GM21529 (cell line): ENCODE data around the gene PCDHB15.
"Not testable (repeated sequence)": the region's sequence is repeated elsewhere in the genome, so short reads cannot be mapped to it uniquely, and the experiment has no call there.

Experiments
- ATAC-seq: cut with Tn5 transposase; IDR thresholded peaks from one replicate; pipeline ENCODE4 v1.9.1; 2021; ENCODE audit not compliant: unreplicated experiment

Gene PCDHB15

DNA sequence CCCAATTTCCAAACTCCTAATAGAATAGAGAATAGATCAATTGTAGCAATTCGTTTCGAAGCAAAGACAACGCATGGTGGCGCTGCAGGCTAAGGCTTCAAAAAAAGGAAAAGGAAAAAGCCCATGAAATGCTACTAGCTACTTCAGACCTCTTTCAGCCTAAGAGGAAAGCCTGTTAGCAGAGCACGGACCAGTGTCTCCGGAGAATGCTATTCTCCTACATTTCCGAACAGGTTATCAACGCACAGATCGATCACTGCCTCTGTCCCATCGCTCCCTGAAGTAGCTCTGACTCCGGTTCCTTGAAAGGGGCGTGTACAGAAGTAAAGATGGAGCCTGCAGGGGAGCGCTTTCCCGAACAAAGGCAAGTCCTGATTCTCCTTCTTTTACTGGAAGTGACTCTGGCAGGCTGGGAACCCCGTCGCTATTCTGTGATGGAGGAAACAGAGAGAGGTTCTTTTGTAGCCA, at the start of gene PCDHB15:
PCDHB15 (plus strand) TSS at position 146 of the 468 bp plus-strand sequence; CDS start at position 330, 184 bp downstream.
- no peak for ATAC-seq

DNA sequence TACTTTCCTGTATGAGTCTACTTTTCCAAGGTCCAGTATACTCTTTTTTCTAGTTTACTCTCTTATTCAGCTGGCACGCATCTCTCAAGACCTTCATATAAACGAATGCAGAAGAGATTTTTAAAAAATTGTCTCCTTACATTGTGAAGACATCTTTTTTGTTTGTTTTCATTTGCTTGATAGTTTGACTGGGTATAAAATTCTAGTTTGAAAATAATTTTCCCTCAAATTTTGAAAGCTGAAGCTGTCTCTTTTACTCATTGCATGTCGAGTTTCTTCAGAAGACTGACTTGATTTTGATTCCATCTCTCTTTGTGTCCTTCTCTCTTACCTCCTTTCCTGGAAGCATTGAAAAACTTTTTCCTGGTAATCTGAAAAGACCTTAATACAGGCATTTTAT, 48.8 kb upstream of the PCDHB15 start:
- no peak for ATAC-seq

DNA sequence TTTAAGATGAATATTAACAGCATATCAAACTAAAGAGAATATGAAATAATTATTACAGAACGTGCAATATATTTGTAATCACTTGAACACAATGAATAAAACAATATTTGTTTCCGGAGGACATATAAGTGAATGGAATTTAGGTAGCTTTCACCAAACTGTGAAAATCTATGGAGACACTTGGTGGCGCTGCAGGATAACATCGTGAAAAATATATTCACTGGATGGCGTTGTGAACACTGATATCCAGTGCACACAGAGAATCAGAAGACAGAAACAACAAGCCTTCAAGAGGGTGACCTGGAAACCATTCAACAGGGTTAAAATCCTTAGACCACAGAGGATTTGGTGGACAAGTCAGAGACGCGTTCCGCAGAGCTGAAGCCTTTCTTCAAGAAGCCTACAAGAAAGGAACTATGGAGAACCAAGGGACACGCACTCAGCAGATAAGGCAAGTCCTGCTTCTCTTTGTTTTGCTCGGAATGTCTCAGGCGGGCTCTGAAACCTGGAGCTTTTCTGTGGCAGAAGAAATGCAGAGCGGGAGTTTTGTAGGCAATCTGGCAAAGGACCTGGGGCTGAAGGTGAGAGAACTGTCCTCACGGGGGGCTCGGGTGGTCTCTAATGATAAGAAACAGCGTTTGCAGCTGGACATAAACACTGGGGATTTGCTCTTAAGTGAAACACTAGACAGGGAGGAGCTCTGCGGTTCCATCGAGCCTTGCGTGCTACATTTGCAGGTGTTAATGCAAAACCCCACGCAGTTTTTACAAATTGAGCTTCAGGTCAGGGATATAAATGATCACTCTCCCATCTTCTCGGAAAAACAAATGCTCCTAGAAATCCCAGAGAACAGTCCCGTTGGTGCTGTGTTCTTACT, 45.6 kb upstream of the PCDHB15 start, which contains the start of gene PCDHB11:
PCDHB11 (plus strand) TSS at position 269 of the 877 bp plus-strand sequence; CDS start at position 417, 148 bp downstream.
- no peak for ATAC-seq

DNA sequence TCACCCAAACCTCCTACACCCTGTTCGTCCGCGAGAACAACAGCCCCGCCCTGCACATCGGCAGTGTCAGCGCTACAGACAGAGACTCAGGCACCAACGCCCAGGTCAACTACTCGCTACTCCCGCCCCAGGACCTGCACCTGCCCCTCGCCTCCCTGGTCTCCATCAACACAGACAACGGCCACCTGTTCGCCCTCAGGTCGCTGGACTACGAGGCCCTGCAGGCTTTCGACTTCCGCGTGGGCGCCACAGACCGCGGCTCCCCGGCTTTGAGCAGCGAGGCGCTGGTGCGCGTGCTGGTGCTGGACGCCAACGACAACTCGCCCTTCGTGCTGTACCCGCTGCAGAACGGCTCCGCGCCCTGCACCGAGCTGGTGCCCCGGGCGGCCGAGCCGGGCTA, 44.1 kb upstream of the PCDHB15 start:
- ATAC-seq = not testable (repeated sequence)

DNA sequence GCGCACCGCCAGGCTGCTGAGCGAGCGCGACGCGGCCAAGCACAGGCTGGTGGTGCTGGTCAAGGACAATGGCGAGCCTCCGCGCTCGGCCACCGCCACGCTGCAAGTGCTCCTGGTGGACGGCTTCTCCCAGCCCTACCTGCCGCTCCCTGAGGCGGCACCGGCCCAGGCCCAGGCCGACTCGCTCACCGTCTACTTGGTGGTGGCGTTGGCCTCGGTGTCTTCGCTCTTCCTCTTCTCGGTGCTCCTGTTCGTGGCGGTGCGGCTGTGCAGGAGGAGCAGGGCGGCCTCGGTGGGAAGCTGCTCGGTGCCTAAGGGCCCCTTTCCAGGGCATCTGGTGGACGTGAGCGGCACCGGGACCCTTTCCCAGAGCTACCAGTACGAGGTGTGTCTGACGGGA, 43.5 kb upstream of the PCDHB15 start:
- not testable (repeated sequence) for ATAC-seq

DNA sequence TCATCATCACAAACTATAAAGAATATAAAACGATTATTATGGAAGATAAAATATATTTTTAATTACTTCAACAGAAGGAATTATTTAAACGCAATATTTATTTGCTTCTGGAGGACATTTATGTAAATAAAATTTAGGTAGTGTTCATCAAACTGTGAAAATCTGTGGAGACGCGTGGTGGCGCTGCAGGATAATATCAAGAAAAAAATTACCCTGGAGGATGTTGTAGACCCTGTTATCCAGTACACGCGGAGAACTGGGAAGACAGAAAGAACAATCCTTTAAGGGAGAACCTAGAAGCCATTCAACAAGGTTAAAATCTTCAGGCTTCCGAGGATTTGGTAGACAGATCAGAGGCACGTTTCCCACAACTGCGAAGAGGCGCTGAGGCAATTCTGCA, 36.7 kb upstream of the PCDHB15 start, which contains the start of gene PCDHB12:
PCDHB12 (plus strand) TSS at position 242 of the 400 bp plus-strand sequence. CDS start 189 bp downstream, outside the sequence.
- no peak for ATAC-seq

DNA sequence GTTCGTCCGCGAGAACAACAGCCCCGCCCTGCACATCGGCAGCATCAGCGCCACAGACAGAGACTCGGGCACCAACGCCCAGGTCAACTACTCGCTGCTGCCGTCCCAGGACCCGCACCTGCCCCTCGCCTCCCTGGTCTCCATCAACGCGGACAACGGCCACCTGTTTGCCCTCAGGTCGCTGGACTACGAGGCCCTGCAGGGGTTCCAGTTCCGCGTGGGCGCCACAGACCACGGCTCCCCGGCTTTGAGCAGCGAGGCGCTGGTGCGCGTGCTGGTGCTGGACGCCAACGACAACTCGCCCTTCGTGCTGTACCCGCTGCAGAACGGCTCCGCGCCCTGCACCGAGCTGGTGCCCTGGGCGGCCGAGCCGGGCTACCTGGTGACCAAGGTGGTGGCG, 34.9 kb upstream of the PCDHB15 start:
- ATAC-seq = not testable (repeated sequence)

DNA sequence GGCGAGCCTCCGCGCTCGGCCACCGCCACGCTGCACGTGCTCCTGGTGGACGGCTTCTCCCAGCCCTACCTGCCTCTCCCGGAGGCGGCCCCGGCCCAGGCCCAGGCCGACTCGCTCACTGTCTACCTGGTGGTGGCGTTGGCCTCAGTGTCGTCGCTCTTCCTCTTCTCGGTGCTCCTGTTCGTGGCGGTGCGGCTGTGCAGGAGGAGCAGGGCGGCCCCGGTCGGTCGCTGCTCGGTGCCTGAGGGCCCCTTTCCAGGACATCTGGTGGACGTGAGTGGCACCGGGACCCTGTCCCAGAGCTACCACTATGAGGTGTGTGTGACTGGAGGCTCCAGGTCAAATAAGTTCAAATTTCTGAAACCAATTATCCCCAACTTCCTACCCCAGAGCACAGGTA, 34.3 kb upstream of the PCDHB15 start:
- not testable (repeated sequence) for ATAC-seq

DNA sequence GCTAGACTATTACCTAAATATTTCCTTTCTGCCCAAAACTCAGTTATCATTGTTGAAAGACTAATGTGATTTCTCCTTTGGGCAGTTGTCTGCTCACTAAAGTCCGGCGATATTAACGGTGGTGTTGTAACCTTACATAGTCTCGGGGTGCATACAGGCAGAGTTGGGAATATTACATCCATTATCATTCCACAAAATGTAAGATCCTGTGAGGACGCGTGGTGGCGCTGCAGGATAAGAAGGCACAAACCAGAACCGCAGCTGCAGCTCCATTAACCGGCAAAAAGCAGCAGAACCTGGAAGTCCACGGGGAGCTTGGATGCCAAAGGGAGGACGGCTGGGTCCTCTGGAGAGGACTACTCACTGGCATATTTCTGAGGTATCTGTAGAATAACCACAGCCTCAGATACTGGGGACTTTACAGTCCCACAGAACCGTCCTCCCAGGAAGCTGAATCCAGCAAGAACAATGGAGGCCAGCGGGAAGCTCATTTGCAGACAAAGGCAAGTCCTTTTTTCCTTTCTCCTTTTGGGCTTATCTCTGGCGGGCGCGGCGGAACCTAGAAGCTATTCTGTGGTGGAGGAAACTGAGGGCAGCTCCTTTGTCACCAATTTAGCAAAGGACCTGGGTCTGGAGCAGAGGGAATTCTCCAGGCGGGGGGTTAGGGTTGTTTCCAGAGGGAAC, 31.4 kb upstream of the PCDHB15 start, which contains the start of gene PCDHB13:
PCDHB13 (plus strand) TSS at position 264 of the 684 bp plus-strand sequence; CDS start at position 469, 205 bp downstream.
- ATAC-seq = not testable (repeated sequence)

DNA sequence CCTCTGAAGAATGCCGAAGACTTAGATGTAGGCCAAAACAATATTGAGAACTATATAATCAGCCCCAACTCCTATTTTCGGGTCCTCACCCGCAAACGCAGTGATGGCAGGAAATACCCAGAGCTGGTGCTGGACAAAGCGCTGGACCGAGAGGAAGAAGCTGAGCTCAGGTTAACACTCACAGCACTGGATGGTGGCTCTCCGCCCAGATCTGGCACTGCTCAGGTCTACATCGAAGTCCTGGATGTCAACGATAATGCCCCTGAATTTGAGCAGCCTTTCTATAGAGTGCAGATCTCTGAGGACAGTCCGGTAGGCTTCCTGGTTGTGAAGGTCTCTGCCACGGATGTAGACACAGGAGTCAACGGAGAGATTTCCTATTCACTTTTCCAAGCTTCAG, 30.6 kb upstream of the PCDHB15 start:
- ATAC-seq = not testable (repeated sequence)

DNA sequence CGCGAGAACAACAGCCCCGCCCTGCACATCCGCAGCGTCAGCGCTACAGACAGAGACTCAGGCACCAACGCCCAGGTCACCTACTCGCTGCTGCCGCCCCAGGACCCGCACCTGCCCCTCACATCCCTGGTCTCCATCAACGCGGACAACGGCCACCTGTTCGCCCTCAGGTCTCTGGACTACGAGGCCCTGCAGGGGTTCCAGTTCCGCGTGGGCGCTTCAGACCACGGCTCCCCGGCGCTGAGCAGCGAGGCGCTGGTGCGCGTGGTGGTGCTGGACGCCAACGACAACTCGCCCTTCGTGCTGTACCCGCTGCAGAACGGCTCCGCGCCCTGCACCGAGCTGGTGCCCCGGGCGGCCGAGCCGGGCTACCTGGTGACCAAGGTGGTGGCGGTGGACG, 29.7 kb upstream of the PCDHB15 start:
- ATAC-seq = not testable (repeated sequence)

DNA sequence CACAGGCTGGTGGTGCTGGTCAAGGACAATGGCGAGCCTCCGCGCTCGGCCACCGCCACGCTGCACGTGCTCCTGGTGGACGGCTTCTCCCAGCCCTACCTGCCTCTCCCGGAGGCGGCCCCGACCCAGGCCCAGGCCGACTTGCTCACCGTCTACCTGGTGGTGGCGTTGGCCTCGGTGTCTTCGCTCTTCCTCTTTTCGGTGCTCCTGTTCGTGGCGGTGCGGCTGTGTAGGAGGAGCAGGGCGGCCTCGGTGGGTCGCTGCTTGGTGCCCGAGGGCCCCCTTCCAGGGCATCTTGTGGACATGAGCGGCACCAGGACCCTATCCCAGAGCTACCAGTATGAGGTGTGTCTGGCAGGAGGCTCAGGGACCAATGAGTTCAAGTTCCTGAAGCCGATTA, 29.2 kb upstream of the PCDHB15 start:
- not testable (repeated sequence) for ATAC-seq

DNA sequence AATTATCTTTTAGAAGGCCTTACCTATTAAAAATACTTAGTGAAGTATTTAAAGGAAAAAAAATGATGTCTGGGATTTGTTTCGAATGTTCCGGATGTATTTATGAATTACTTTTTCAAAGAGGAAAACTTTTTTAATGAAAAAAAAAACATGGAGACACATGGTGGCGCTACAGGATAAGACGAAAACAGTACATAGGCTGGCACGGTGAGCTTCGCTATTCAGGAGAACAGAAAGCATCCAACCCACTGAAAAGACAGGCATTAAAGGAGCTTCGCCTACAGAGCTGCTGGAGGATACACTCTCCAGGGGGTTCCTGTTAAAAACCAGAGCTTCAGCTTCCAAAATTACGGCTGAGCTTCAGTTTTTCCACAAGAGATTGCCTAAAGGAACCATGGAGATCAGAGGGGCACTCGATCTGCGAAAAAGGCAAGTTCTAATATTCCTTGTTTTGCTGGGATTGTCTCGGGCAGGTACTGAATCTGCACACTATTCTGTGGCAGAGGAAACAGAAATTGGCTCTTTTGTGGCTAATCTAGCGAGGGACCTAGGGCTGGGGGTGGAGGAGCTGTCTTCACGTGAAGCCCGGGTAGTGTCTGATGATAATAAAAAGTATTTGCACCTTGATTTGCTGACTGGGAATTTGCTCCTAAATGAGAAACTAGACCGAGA, 21.9 kb upstream of the PCDHB15 start, which contains the start of gene PCDHB14:
PCDHB14 (plus strand) TSS at position 232 of the 672 bp plus-strand sequence; CDS start at position 395, 163 bp downstream.
- ATAC-seq = no peak

DNA sequence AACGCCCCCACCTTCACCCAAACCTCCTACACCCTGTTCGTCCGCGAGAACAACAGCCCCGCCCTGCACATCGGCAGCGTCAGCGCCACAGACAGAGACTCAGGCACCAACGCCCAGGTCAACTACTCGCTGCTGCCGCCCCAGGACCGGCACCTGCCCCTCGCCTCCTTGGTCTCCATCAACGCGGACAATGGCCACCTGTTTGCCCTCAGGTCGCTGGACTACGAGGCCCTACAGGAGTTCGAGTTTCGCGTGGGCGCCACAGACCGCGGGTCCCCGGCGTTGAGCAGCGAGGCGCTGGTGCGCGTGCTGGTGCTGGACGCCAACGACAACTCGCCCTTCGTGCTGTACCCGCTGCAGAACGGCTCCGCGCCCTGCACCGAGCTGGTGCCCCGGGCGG, 20.4 kb upstream of the PCDHB15 start:
- ATAC-seq = not testable (repeated sequence)

DNA sequence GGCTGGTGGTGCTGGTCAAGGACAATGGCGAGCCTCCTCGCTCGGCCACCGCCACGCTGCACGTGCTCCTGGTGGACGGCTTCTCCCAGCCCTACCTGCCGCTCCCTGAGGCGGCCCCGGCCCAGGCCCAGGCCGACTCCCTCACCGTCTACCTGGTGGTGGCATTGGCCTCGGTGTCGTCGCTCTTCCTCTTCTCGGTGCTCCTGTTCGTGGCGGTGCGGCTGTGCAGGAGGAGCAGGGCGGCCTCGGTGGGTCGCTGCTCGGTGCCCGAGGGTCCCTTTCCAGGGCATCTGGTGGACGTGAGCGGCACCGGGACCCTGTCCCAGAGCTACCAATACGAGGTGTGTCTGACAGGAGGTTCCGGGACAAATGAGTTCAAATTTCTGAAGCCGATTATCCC, 19.8 kb upstream of the PCDHB15 start:
- ATAC-seq = not testable (repeated sequence)

DNA sequence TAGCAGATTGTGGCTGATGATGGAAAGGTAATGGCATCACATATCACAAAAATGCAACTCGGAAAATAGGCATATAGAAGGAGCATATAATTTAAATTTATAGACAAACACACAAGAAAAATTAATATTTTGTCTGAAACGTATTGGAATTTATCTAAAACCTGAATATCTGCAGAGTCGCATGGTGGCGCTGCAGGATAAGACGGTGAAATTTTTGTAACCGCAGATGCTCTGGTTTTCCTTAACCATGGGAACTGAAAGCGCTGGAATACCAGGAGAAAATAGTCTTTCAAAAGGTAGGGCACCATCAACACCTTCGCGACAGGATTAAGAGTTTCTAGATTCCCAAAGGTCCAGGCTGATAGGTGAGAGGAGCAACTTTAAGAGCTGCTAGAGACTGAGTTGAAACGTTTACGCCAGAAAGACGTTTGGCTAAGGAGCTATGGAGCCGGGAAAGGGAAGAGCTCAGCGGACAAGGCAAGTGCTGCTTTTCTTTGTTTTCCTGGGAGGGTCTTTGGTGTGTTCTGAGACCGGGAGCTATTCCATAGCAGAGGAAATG, 11.0 kb upstream of the PCDHB15 start:
- no peak for ATAC-seq

DNA sequence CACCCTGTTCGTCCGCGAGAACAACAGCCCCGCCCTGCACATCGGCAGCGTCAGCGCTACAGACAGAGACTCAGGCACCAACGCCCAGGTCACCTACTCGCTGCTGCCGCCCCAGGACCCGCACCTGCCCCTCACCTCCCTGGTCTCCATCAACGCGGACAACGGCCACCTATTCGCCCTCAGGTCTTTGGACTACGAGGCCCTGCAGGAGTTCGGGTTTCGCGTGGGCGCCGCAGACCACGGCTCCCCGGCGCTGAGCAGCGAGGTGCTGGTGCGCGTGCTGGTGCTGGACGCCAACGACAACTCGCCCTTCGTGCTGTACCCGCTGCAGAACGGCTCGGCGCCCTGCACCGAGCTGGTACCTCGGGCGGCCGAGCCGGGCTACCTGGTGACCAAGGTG, 9.3 kb upstream of the PCDHB15 start:
- not testable (repeated sequence) for ATAC-seq

DNA sequence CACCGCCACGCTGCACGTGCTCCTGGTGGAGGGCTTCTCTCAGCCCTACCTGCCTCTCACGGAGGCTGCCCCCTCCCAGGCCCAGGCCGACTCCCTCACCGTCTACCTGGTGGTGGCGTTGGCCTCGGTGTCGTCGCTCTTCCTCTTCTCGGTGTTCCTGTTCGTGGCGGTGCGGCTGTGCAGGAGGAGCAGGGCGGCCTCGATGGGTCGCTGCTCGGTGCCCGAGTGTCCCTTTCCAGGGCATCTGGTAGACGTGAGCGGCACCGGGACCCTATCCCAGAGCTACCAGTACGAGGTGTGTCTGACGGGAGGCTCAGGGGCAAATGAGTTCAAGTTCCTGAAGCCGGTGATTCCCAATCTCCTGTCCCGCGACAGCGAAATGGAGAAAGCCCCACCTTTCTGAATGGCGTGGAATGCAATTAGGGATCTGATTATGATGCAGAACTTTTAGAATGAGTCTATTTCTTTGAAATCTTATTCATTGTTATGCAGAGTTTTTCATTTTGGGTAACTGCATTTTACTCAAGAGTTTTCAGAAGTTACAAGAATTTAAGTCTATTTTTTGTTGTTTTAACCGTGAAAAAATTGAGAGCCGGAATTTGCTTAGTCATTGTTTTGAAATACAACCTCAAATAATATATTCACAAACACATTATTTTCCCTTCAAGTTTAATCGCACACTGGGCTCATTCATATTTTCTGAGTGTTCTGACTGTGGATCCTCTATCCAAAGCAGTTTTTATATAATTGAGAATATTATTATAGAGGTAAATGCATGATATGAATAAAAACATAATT, 8.5 kb upstream of the PCDHB15 start:
- no peak for ATAC-seq

DNA sequence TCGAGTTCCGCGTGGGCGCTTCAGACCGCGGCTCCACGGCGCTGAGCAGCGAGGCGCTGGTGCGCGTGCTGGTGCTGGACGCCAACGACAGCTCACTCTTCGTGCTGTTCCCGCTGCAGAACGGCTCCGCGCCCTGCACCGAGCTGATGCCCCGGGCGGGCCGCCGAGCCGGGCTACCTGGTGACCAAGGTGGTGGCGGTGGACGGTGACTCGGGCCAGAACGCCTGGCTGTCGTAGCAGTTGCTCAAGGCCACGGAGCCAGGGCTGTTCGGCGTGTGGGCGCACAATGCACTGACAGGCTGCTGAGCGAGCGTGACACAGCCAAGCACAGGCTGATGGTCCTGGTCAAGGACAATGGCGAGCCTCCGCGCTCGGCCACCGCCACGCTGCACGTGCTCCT, 3.7 kb upstream of the PCDHB15 start:
- no peak for ATAC-seq

DNA sequence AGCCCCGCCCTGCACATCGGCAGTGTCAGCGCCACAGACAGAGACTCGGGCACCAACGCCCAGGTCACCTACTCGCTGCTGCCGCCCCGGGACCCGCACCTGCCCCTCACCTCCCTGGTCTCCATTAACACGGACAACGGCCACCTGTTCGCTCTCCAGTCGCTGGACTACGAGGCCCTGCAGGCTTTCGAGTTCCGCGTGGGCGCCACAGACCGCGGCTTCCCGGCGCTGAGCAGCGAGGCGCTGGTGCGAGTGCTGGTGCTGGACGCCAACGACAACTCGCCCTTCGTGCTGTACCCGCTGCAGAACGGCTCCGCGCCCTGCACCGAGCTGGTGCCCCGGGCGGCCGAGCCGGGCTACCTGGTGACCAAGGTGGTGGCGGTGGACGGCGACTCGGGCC, 1.8 kb downstream of the PCDHB15 start:
- ATAC-seq = not testable (repeated sequence)
